ENCODE results near the gene CARNS1. TPM values are rescaled to one million over a fixed set of nuclear protein-coding genes. Genes with fewer than 3 reads are reported as not detected.
A peak's percentile ranks its signal among the peaks of the same experiment; 100 is the strongest.

Gene CARNS1
- total RNA-seq, 1 donor from 2014 or later: 1.7 TPM

DNA sequence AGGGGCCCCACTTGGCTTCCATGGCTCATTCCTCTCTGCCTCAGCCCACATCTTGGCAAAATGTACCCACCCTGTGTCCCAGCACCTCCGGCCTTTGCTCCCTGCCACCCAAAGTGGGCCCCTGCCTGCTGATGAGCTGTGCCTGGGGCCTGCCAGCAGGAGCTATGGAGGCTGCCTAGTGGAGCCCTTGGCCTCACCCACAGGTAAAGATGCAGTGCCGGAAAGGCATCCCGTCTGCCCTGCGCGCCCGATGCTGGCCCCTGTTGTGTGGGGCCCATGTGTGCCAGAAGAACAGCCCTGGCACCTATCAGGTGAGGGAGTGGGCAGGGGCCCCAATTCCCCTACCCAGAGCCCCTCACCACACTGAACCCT is 10.3 kb upstream of the CARNS1 start:
- H3K27ac ChIP-seq: no peak overlapping the region
- peak overlapping the region in 1 of 2 donors; percentile 8 for H3K4me3 ChIP-seq
- no peak for TF ChIP-seq POLR2A (IDR thresholded peaks at IDR 0.05)
- TF ChIP-seq, protein P1, sequence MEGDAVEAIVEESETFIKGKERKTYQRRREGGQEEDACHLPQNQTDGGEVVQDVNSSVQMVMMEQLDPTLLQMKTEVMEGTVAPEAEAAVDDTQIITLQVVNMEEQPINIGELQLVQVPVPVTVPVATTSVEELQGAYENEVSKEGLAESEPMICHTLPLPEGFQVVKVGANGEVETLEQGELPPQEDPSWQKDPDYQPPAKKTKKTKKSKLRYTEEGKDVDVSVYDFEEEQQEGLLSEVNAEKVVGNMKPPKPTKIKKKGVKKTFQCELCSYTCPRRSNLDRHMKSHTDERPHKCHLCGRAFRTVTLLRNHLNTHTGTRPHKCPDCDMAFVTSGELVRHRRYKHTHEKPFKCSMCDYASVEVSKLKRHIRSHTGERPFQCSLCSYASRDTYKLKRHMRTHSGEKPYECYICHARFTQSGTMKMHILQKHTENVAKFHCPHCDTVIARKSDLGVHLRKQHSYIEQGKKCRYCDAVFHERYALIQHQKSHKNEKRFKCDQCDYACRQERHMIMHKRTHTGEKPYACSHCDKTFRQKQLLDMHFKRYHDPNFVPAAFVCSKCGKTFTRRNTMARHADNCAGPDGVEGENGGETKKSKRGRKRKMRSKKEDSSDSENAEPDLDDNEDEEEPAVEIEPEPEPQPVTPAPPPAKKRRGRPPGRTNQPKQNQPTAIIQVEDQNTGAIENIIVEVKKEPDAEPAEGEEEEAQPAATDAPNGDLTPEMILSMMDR (IDR thresholded peaks at IDR 0.05): no peak
- TF ChIP-seq POLR2AphosphoS5 (IDR thresholded peaks at IDR 0.05; ENCODE audit: insufficient read depth in 1 of 2, low read depth in 1 of 2): peak in 1 of 2 donors; percentile 15
- peaks cover 22% of the 10 kb centered on the region for H3K4me1 ChIP-seq
- H3K36me3 ChIP-seq: no peaks in the 10 kb centered on the region
- no peak for DNase-seq (ENCODE audit: extremely low spot score in 2 of 2)
- intact Hi-C loops (cut with DNase I): loop anchor here (10.0 kb wide), 2 partner anchors 60 to 210 kb away; partner anchors contain the start of gene TMEM134
- no peaks in the 10 kb centered on the region for H3K9me3 ChIP-seq
- no peaks in the 10 kb centered on the region for H3K27me3 ChIP-seq

DNA sequence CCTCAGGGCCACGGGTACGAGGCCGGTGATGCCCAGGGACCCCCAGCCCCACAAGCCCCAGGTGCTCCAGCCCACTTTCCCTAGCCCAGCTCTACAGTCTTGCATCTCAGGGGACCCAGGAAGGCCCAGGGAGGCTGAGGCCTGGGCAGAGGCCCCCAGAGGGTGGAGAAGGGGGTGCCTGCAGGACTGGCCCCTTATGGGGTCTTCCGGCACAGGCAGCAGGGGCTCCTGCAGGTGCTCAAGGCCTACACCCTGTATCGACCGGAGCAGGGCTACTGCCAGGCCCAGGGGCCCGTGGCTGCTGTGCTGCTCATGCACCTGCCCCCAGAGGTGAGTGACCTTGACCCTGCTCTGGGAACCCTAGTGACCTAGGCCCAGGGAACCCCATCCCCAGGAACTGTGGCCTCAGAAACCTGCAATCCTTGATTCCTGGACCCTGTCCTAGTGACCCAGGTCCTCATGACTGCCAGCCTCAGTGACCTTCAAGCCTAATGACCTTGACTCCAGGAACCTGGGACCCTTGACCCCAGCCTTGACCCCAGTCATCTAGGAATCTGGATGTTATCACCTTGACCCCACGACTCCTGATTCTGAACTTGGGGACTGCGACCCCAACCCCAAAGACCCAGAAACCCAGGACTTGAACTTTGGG is 9.7 kb upstream of the CARNS1 start:
- DNase-seq (ENCODE audit: extremely low spot score in 2 of 2): no peak
- TF ChIP-seq POLR2AphosphoS5 (IDR thresholded peaks at IDR 0.05; ENCODE audit: insufficient read depth in 1 of 2, low read depth in 1 of 2) (no peak), POLR2A (IDR thresholded peaks at IDR 0.05) (no peak)
- TF ChIP-seq, protein P1 (IDR thresholded peaks at IDR 0.05): no peak
- H3K27me3 ChIP-seq: no peaks in the 10 kb centered on the region
- H3K4me3 ChIP-seq: no peak overlapping the region
- peaks cover 15% of the 10 kb centered on the region for H3K4me1 ChIP-seq
- no peaks in the 10 kb centered on the region for H3K36me3 ChIP-seq
- intact Hi-C loops (cut with DNase I): loop anchor here (10.0 kb wide), 2 partner anchors 59 to 209 kb away; partner anchors contain the start of gene TMEM134
- no peaks in the 10 kb centered on the region for H3K9me3 ChIP-seq
- H3K27ac ChIP-seq: no peak overlapping the region

DNA sequence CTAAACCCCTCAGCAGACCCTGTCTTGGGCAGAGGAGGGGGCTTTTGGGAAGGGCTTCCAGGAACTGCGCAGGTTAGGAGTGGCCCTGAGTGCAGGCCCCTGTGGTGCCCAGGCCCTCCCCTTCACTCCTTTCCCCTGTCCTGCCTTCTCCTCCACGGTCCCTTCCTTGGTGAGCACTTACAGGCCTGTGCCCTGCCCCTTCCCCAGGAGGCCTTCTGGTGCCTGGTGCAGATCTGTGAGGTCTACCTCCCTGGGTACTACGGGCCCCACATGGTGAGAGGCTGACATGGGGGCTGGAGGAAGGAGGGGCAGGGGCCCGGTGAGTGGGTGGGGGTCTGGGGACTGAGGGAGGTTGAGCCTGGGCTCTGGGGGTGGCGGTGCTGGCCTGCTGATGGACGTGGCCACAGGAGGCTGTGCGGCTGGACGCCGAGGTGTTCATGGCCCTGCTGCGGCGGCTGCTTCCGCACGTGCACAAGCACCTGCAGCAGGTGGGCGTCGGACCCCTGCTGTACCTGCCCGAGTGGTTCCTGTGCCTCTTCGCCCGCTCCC is 9.0 kb upstream of the CARNS1 start:
- peaks cover 11% of the 10 kb centered on the region for H3K4me1 ChIP-seq
- no peak overlapping the region for H3K27ac ChIP-seq
- intact Hi-C loops (cut with DNase I): loop anchor here (10.0 kb wide), 2 partner anchors 58 to 208 kb away; partner anchors contain the start of gene TMEM134
- no peaks in the 10 kb centered on the region for H3K36me3 ChIP-seq
- no peaks in the 10 kb centered on the region for H3K27me3 ChIP-seq
- TF ChIP-seq POLR2A (IDR thresholded peaks at IDR 0.05): no peak
- TF ChIP-seq POLR2AphosphoS5 (IDR thresholded peaks at IDR 0.05; ENCODE audit: insufficient read depth in 1 of 2, low read depth in 1 of 2): no peak
- TF ChIP-seq, protein P1 (IDR thresholded peaks at IDR 0.05): no peak
- no peak overlapping the region for H3K4me3 ChIP-seq
- DNase-seq (ENCODE audit: extremely low spot score in 2 of 2): no peak
- no peaks in the 10 kb centered on the region for H3K9me3 ChIP-seq

DNA sequence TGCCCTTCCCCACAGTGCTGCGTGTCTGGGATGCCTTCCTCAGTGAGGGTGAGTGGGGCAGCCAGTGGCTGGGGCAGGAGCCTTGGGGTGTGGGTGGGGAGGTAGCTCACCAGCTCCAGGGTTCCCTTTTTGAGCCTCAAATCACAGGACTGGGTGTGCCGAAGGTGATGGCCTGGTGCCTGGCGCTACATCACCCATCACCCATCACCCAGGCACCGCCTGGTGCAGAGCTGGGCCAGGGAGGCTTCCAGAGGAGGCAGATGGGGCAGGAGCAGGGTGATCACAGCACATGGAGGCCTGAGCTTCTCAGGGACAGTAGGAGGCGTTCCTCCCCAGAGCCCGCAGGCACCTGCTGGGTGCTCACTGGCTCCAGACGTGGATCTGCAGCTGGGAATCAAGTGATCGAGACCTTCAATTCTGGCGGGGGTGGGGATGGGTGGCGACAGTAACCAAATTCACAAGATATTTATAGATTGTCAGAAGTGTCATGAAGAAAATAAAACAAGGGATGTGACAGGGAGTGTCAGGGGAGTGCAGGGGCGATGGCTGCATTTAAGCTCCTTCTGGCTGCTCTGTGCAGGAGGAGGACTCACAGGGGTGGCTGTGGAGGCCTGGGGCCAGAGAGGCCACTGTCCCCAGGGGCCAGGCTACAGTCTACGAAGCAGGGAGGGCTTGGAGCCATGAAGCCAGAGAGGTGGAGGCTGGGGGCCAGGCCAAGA is 8.3 kb upstream of the CARNS1 start:
- Histone ChIP-seq H3K4me1 (peaks cover 10% of the 10 kb centered on the region), H3K9me3 (no peaks in the 10 kb centered on the region), H3K4me3 (no peak overlapping the region), H3K27me3 (no peaks in the 10 kb centered on the region), H3K27ac (no peak overlapping the region), H3K36me3 (no peaks in the 10 kb centered on the region)
- DNase-seq (ENCODE audit: extremely low spot score in 2 of 2): no peak
- intact Hi-C loops (cut with DNase I): loop anchor here (10.0 kb wide), 2 partner anchors 58 to 208 kb away; partner anchors contain the start of gene TMEM134
- no peak for TF ChIP-seq POLR2AphosphoS5 (IDR thresholded peaks at IDR 0.05; ENCODE audit: insufficient read depth in 1 of 2, low read depth in 1 of 2)
- TF ChIP-seq, protein P1 (IDR thresholded peaks at IDR 0.05): no peak
- no peak for TF ChIP-seq POLR2A (IDR thresholded peaks at IDR 0.05)
